D721Med (cell line): ENCODE results near the gene MARCHF6.

ENCODE experiments used
- DNase-seq: peaks from one replicate; pipeline ENCODE4 v3.0.0; 2011; ENCODE audit warnings: low spot score; ENCODE audit not compliant: insufficient read length
- FAIRE-seq: peaks from 2 replicates; lab custom pipeline; 2011; peaks lifted over from hg19 to GRCh38; lab: Jason Lieb, UNC
- CTCF ChIP-seq: IDR thresholded peaks from 2 replicates; pipeline ENCODE4 v1.5.1; 2012; ENCODE audit warnings: mild to moderate bottlenecking, control low read depth; ENCODE audit not compliant: insufficient read depth; ENCODE audit errors: missing control alignments

The MARCHF6 gene

GRCh38 chr5:10400831-10401230 is 47.3 kb downstream of the MARCHF6 start:
- no peak for DNase-seq
- no peak for TF ChIP-seq CTCF
- no peak for FAIRE-seq

- DNase-seq (no peak), FAIRE-seq (no peak)
- TF ChIP-seq CTCF: no peak
These were observed 48.0 kb downstream of the MARCHF6 start for GRCh38 chr5:10401498-10401897.
